ENCODE data around the gene DHX58. TPM values are rescaled to one million over a fixed set of nuclear protein-coding genes. Genes with fewer than 3 reads are reported as not detected.

DHX58 gene
- total and polyA plus RNA-seq, 10 of the 15 experiments (the other 5 are each of a cell fraction or from before 2014, with no cell fraction given): 3.5 to 69.8 (median 16.4) TPM

GRCh38 chr17:42055496-42055895, 57.0 kb downstream of the DHX58 start:
- DNase-seq (ENCODE audit: low read depth, low spot score) (no peak), ATAC-seq (no peak), FAIRE-seq (no peak)
- intact Hi-C loops (cut with micrococcal nuclease; ENCODE audit: unreplicated experiment): no loop called here
- no peaks in the 10 kb centered on the region for H3K79me2 ChIP-seq (ENCODE audit: control insufficient read depth, insufficient read depth, low read length)
- ChIA-PET SMC1A (ENCODE audit: uncharacterized antibody, unreplicated experiment) (interaction anchor here (1.5 kb wide), 1 partner anchor 10 kb away, joined by 4 read pairs; no protein-coding TSS in a partner anchor), CTCF (interaction anchor here (1.3 to 2.8 kb wide), 2 partner anchors 11 to 30 kb away, joined by 3 to 15 read pairs; no protein-coding TSS in a partner anchor), POLR2A (interaction anchor here (1.2 kb wide), 1 partner anchor 11 kb away, joined by 4 read pairs; no protein-coding TSS in a partner anchor), RAD21 (ENCODE audit: unreplicated experiment) (interaction anchor here (1.1 kb wide), 1 partner anchor 30 kb away, joined by 3 read pairs; no protein-coding TSS in a partner anchor)
- H3K4me3 ChIP-seq: no peak overlapping the region
- H3K36me3 ChIP-seq (ENCODE audit: control insufficient read depth in 2 of 2, insufficient read depth in 2 of 2, low read length in 1 of 2): no peaks in the 10 kb centered on the region
- no peaks in the 10 kb centered on the region for H4K20me1 ChIP-seq (ENCODE audit: control insufficient read depth, insufficient read depth)
- 27% methylated on average over 6 of the region's 6 CpGs for WGBS (ENCODE audit: insufficient coverage, insufficient replicate concordance, low lambda C conversion rate, missing lambda C conversion rate)
- in situ Hi-C loops (cut with MboI): no loop called here
- no peak for TF ChIP-seq FOXM1 (IDR thresholded peaks at IDR 0.05; ENCODE audit: low read depth, low read length)
- TF ChIP-seq ESRRA (IDR thresholded peaks at IDR 0.05; ENCODE audit: low read length): no peak
- no peak for TF ChIP-seq EZH2 (IDR thresholded peaks at IDR 0.05; ENCODE audit: borderline replicate concordance, control insufficient read depth, low read depth, low read length)
- no peak for TF ChIP-seq RB1 (IDR thresholded peaks at IDR 0.05; ENCODE audit: borderline replicate concordance)
- no peak for TF ChIP-seq POLR2AphosphoS5 (IDR thresholded peaks at IDR 0.05; ENCODE audit: low read length)
- TF ChIP-seq BCLAF1 (IDR thresholded peaks at IDR 0.05): no peak
- TF ChIP-seq BACH1 (IDR thresholded peaks at IDR 0.05; ENCODE audit: borderline replicate concordance): no peak
- TF ChIP-seq MTA3 (IDR thresholded peaks at IDR 0.05; ENCODE audit: borderline replicate concordance, low read length): no peak
- TF ChIP-seq CHD2 (IDR thresholded peaks at IDR 0.05; ENCODE audit: borderline replicate concordance, low read depth, low read length): no peak
- TF ChIP-seq POLR2A (IDR thresholded peaks at IDR 0.05; ENCODE audit: low read depth, low read length): no peak
- no peak for TF ChIP-seq ZBTB33 (IDR thresholded peaks at IDR 0.05)
- no peak for TF ChIP-seq BHLHE40 (IDR thresholded peaks at IDR 0.05; ENCODE audit: borderline replicate concordance in 1 of 2, low read depth in 2 of 2, low read length in 1 of 2)
- TF ChIP-seq NR2C2 (IDR thresholded peaks at IDR 0.05; ENCODE audit: borderline replicate concordance, control insufficient read depth, insufficient read length, low read depth): no peak
- no peak for TF ChIP-seq STAT3 (IDR thresholded peaks at IDR 0.05; ENCODE audit: low read depth, low read length)
- BruUV-seq (replicated peaks): no TSS peak
- no peak overlapping the region for H2AFZ ChIP-seq (ENCODE audit: control insufficient read depth, low read depth, low read length)
- H3K9ac ChIP-seq (ENCODE audit: control insufficient read depth, insufficient read depth, low read length): no peak overlapping the region
- no peak overlapping the region for H3K4me2 ChIP-seq (ENCODE audit: control insufficient read depth, insufficient read depth)
- H3K27me3 ChIP-seq (replicated peaks in 1 of 2; ENCODE audit: control insufficient read depth in 2 of 2, insufficient read depth in 2 of 2, low read length in 1 of 2): peaks cover 2 to 4% of the 10 kb centered on the region in 2 experiments
- H3K27ac ChIP-seq (ENCODE audit: control insufficient read depth, insufficient read depth): no peak overlapping the region
- H3K4me1 ChIP-seq (ENCODE audit: control insufficient read depth, insufficient read depth, low read length): no peaks in the 10 kb centered on the region
- H3K9me3 ChIP-seq (replicated peaks; ENCODE audit: control insufficient read depth, insufficient read depth, low read length): peaks cover 8% of the 10 kb centered on the region; the same call in 2 of the 3 replicates
